Smooth muscle cell (in vitro differentiated cells): ENCODE results near the gene OLR1. TPM values are rescaled to one million over a fixed set of nuclear protein-coding genes. Genes with fewer than 3 reads are reported as not detected.

ENCODE experiments used
- DNase-seq: peaks from one replicate; lab custom pipeline; 2025; ENCODE audit not compliant: unreplicated experiment; lab: John Stamatoyannopoulos, UW
- H2AFZ ChIP-seq: fragments of 200-600 bp; sonication (generic); 2 replicates; pipeline ENCODE4 v1.6.0; 2016; ENCODE audit warnings: antibody characterized with exemption, low read depth, mild to moderate bottlenecking
- H3F3A ChIP-seq: fragments of 200-600 bp; sonication (generic); 2 replicates; pipeline ENCODE4 v1.6.0; 2017; ENCODE audit warnings: antibody characterized with exemption, low read depth
- H3K27ac ChIP-seq: fragments of 200-600 bp; sonication (generic); 2 replicates; pipeline ENCODE4 v1.5.1; 2016; ENCODE audit warnings: low read depth, mild to moderate bottlenecking
- H3K27me3 ChIP-seq: fragments of 200-600 bp; sonication (generic); 2 replicates; pipeline ENCODE4 v1.6.1; 2016; ENCODE audit warnings: low read depth, mild to moderate bottlenecking
- H3K36me3 ChIP-seq: fragments of 200-600 bp; sonication (generic); 2 replicates; pipeline ENCODE4 v1.5.1; 2016; ENCODE audit warnings: low read depth
- H3K4me1 ChIP-seq: fragments of 200-600 bp; sonication (generic); 2 replicates; pipeline ENCODE4 v1.5.1; 2016; ENCODE audit warnings: low read depth
- H3K4me2 ChIP-seq: fragments of 200-600 bp; sonication (generic); 2 replicates; pipeline ENCODE4 v1.6.0; 2016; ENCODE audit warnings: mild to moderate bottlenecking
- H3K4me3 ChIP-seq: fragments of 200-600 bp; sonication (generic); 2 replicates; pipeline ENCODE4 v1.5.1; 2016; ENCODE audit warnings: mild to moderate bottlenecking
- H3K79me2 ChIP-seq: fragments of 200-600 bp; sonication (generic); 2 replicates; pipeline ENCODE4 v1.6.0; 2016; ENCODE audit warnings: low read depth, mild to moderate bottlenecking
- H3K9ac ChIP-seq: fragments of 200-600 bp; sonication (generic); 2 replicates; pipeline ENCODE4 v1.6.0; 2016; ENCODE audit warnings: low read depth
- H3K9me3 ChIP-seq: fragments of 200-600 bp; sonication (generic); replicated peaks from 2 replicates; pipeline ENCODE4 v1.5.1; 2016; ENCODE audit warnings: low read depth
- H4K20me1 ChIP-seq: fragments of 200-600 bp; sonication (generic); 2 replicates; pipeline ENCODE4 v1.6.0; 2016; ENCODE audit warnings: low read depth
- CTCF ChIP-seq: fragments of 200-600 bp; sonication (generic); IDR thresholded peaks from 2 replicates; pipeline ENCODE4 v1.5.1; 2017; ENCODE audit warnings: borderline replicate concordance, mild to moderate bottlenecking, antibody characterized with exemption; ENCODE audit not compliant: insufficient read depth, poor library complexity, severe bottlenecking
- WGBS: methylation state at CpG from one replicate; pipeline ENCODE4 v1.1.7; 2016; ENCODE audit warnings: low lambda C conversion rate; 5-methylcytosine and 5-hydroxymethylcytosine counted together
- polyA plus RNA-seq: library from polyadenylated mRNA; unstranded; fragments of >200 nt; fragmentation: Nextera tagmentation; extraction: Ambion mirVana; gene quantifications from 2 replicates; pipeline ENCODE4 v1.2.1, GENCODE V29; 2016
- total RNA-seq: library from RNA; depleted of rRNA; stranded (reverse); fragments of >200 nt; gene quantifications from 2 replicates; pipeline ENCODE4 v1.2.3, GENCODE V29; 2014

OLR1 gene
- total and polyA plus RNA-seq, 2 experiments from 2014 or later = 5.4 to 7.4 TPM

DNA sequence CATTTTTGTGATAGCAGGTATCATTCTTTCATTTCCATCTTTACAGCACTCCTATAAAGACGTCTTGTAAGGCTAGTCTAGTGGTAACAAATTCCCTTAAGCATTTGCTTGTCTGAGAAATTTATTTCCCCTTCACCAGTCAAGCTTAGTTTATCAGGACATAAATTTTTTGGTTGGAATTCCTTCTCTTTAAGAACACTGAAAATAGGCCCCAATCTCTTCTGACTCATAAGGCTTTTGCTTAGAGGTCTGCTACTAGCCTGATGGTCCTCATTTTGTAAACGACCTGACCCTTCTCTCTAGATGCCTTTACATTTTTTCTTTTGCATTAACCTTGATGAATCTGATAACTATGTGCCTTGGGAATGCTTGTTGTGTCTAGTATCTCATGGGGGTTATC, 20.3 kb downstream of the OLR1 start:
- H3K4me2 ChIP-seq = no peak overlapping the region
- H3K36me3 ChIP-seq = no peaks in the 10 kb centered on the region
- WGBS = 29% methylated on average over 2 of the region's 2 CpGs
- no peaks in the 10 kb centered on the region for H3F3A ChIP-seq
- H3K79me2 ChIP-seq = no peaks in the 10 kb centered on the region
- H3K9ac ChIP-seq = no peak overlapping the region
- H3K27ac ChIP-seq = no peak overlapping the region
- no peaks in the 10 kb centered on the region for H4K20me1 ChIP-seq
- no peaks in the 10 kb centered on the region for H3K9me3 ChIP-seq
- DNase-seq = no peak
- TF ChIP-seq CTCF = no peak
- no peaks in the 10 kb centered on the region for H3K4me1 ChIP-seq
- no peaks in the 10 kb centered on the region for H3K27me3 ChIP-seq
- no peak overlapping the region for H3K4me3 ChIP-seq
- no peak overlapping the region for H2AFZ ChIP-seq

GRCh38 chr12:10147714-10148403, 24.1 kb downstream of the OLR1 start:
- no peak for TF ChIP-seq CTCF
- no peak overlapping the region for H3K4me2 ChIP-seq
- H3K4me3 ChIP-seq = no peak overlapping the region
- no peaks in the 10 kb centered on the region for H3K27me3 ChIP-seq
- H3K36me3 ChIP-seq = no peaks in the 10 kb centered on the region
- WGBS = 92% methylated on average over 5 of the region's 5 CpGs
- H4K20me1 ChIP-seq = no peaks in the 10 kb centered on the region
- no peak overlapping the region for H2AFZ ChIP-seq
- H3K9me3 ChIP-seq = no peaks in the 10 kb centered on the region
- H3F3A ChIP-seq = no peaks in the 10 kb centered on the region
- no peak overlapping the region for H3K9ac ChIP-seq
- H3K27ac ChIP-seq = no peak overlapping the region
- H3K4me1 ChIP-seq = no peaks in the 10 kb centered on the region
- no peak for DNase-seq
- no peaks in the 10 kb centered on the region for H3K79me2 ChIP-seq

- H3K27me3 ChIP-seq = no peaks in the 10 kb centered on the region
- H4K20me1 ChIP-seq = no peaks in the 10 kb centered on the region
- H3K4me1 ChIP-seq = no peaks in the 10 kb centered on the region
- H3F3A ChIP-seq = no peaks in the 10 kb centered on the region
- no peak overlapping the region for H2AFZ ChIP-seq
- no peak overlapping the region for H3K9ac ChIP-seq
- 0% methylated on average over 1 of the region's 1 CpG for WGBS
- H3K9me3 ChIP-seq = no peaks in the 10 kb centered on the region
- peak overlapping the region; percentile 45 for H3K4me2 ChIP-seq
- no peak overlapping the region for H3K4me3 ChIP-seq
- no peaks in the 10 kb centered on the region for H3K36me3 ChIP-seq
- peak overlapping the region; percentile 12 for H3K27ac ChIP-seq
- no peak for DNase-seq
- TF ChIP-seq CTCF = no peak
- H3K79me2 ChIP-seq = no peaks in the 10 kb centered on the region
Measured at GRCh38 chr12:10142976-10143589, 28.8 kb downstream of the OLR1 start.

- Histone ChIP-seq H3K36me3 (no peaks in the 10 kb centered on the region), H3K27ac (no peak overlapping the region), H2AFZ (no peak overlapping the region), H3K4me3 (no peak overlapping the region), H3K4me2 (no peak overlapping the region), H3K27me3 (no peaks in the 10 kb centered on the region), H3K79me2 (no peaks in the 10 kb centered on the region), H3K4me1 (no peaks in the 10 kb centered on the region), H3K9me3 (no peaks in the 10 kb centered on the region), H3K9ac (no peak overlapping the region), H4K20me1 (no peaks in the 10 kb centered on the region), H3F3A (no peaks in the 10 kb centered on the region)
- TF ChIP-seq CTCF = peak; percentile 61
- 25% methylated on average over 2 of the region's 2 CpGs for WGBS
- DNase-seq = no peak
Measured at GRCh38 chr12:10140001-10140400, 31.9 kb downstream of the OLR1 start.
